Adrenal gland (tissue), 12 donors: Measurements from ENCODE around the gene BRD2. TPM values are rescaled to one million over a fixed set of nuclear protein-coding genes. Genes with fewer than 3 reads are reported as not detected.

Experiments used
- DNase-seq, 7 donors: peaks; one replicate each; pipeline ENCODE4 v3.0.0-alpha.2; 2019 to 2020
- H3K27ac ChIP-seq, 5 donors: fragments of 200-600 bp; sonication (generic) in 4 of 5; 1 replicate in 3 of 5; 2 replicates in 2 of 5; pipeline versions ENCODE4 v1.5.1 to v1.8.0; 2016 to 2020; ENCODE audit warnings: mild to moderate bottlenecking in 1 of 5
- H3K27me3 ChIP-seq: fragments of 200-600 bp; 2 replicates; pipeline ENCODE4 v1.8.0; 2021
- H3K36me3 ChIP-seq, 2 donors: fragments of 200-600 bp; replicated peaks in 1 of 2; 1 replicate in 1 of 2; 2 replicates in 1 of 2; pipeline versions ENCODE4 v1.5.1 to v1.8.0; 2018 to 2022
- H3K4me1 ChIP-seq, 2 donors: fragments of 200-600 bp; replicated peaks in 1 of 2; 1 replicate in 1 of 2; 2 replicates in 1 of 2; pipeline versions ENCODE4 v1.5.1 to v1.8.0; 2018 to 2021
- H3K4me3 ChIP-seq, 4 donors: fragments of 200-600 bp; sonication (generic) in 3 of 4; one replicate each; pipeline ENCODE4 v1.5.1; 2016 to 2018
- H3K9me3 ChIP-seq, 3 donors: fragments of 200-600 bp; sonication (generic) in 1 of 3; replicated peaks in 1 of 3; 1 replicate in 2 of 3; 2 replicates in 1 of 3; pipeline versions ENCODE4 v1.5.1 to v1.8.0; 2016 to 2021
- POLR2A ChIP-seq, 2 donors: fragments of 450-650 bp; IDR thresholded peaks; one replicate each; pipeline ENCODE4 v1.6.1; 2017; ENCODE audit warnings: antibody characterized with exemption in 2 of 2, mild to moderate bottlenecking in 2 of 2, moderate library complexity in 1 of 2
- WGBS, 4 donors: extraction: QIAGEN DNeasy Blood & Tissue Kit in 2 of 4; methylation state at CpG; one replicate each; pipeline versions ENCODE4 v1.1.5 to v1.1.7; 2013 to 2017; 5-methylcytosine and 5-hydroxymethylcytosine counted together
- intact Hi-C, 2 donors: fragments of 100-400 bp; cut with DNase I; formaldehyde crosslinking; loops; one replicate each; pipeline versions ENCODE4 v1.14.1 to v1.15.0; 2022 to 2023
- polyA plus RNA-seq, 3 donors: library from polyadenylated mRNA; stranded (reverse); fragments of 200-250 nt in 2 of 3; fragments of 350-450 nt in 1 of 3; fragmentation: Illumina TruSeq in 1 of 3; extraction: RNeasy Lipid Tissue Mini Kit (QIAGEN cat#74804) in 1 of 3; gene quantifications; one replicate each; pipeline ENCODE4 v1.2.3, GENCODE V29; 2013 to 2014
- total RNA-seq, 9 donors: library from RNA; depleted of rRNA in 4 of 9; stranded (reverse); fragments of >200 nt in 4 of 9; fragments of 120-200 nt in 1 of 9; fragmentation: NEBNext Ultra II Directional in 1 of 9; extraction: Animal tissue kit (Norgen Biotek cat#: 25700) in 1 of 9; gene quantifications; one replicate each; pipeline versions ENCODE4 v1.1.0 to v1.2.4, GENCODE V29; 2013 to 2023
- TF ChIP-seq, protein P1 (sequence below), 6 experiments: fragments of 450-650 bp in 4 of 6; fragments of 200-600 bp in 2 of 6; sonication (generic) in 1 of 6; IDR thresholded peaks; 1 replicate in 5 of 6; 2 replicates in 1 of 6; pipeline versions ENCODE4 v1.5.1 to v1.8.0; 2016 to 2021; ENCODE audit warnings: antibody characterized with exemption in 6 of 6, mild to moderate bottlenecking in 2 of 6, moderate library complexity in 1 of 6
- donor health status: healthy with polysubstance abuse.
- donor health status: Bipolar disorder and iron deficiency.
- donor health status: DM: yes; HTN: yes; CAD: no.
- donor health status: DM: no; HTN: no; CAD: no.
- donor health status: DM: no; HTN: no; CAD: no.
- donor health status: DM: yes; HTN: yes; CAD: no.

The BRD2 gene
- total and polyA plus RNA-seq, 12 donors: 127 to 288 (median 152) TPM

DNA sequence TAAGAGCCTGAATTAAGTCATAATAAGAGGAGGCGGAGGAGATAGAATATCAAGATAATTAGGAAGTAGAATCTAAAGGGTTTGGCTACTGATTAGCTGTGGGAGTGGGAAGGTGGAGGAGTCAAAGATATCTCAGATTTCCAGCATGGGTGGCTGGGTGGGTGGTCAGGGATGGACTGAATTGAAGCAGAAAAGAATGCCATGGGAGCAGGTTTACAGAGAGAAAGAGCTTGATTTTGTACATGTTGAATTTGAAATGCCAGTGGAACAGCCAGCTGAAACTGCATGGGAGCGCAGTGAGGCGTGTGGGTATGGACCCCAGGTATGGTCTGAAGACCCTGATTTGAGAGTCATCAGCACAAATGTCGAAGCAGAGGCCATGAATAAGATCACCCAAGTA is 14.1 kb upstream of the BRD2 start:
- peak in 1 of 7 donors; percentile 10 for DNase-seq
- Histone ChIP-seq H3K36me3 (no peaks in the 10 kb centered on the region), H3K27me3 (no peaks in the 10 kb centered on the region), H3K27ac (no peak overlapping the region), H3K4me3 (no peak overlapping the region), H3K9me3 (no peaks in the 10 kb centered on the region), H3K4me1 (peaks cover 0 to 19% of the 10 kb centered on the region in 2 donors)
- WGBS, 4 donors: 80 to 93% (median 89%) methylated on average over 4 of the region's 4 CpGs
- TF ChIP-seq POLR2A (IDR thresholded peaks at IDR 0.05): no peak
- TF ChIP-seq, protein P1, sequence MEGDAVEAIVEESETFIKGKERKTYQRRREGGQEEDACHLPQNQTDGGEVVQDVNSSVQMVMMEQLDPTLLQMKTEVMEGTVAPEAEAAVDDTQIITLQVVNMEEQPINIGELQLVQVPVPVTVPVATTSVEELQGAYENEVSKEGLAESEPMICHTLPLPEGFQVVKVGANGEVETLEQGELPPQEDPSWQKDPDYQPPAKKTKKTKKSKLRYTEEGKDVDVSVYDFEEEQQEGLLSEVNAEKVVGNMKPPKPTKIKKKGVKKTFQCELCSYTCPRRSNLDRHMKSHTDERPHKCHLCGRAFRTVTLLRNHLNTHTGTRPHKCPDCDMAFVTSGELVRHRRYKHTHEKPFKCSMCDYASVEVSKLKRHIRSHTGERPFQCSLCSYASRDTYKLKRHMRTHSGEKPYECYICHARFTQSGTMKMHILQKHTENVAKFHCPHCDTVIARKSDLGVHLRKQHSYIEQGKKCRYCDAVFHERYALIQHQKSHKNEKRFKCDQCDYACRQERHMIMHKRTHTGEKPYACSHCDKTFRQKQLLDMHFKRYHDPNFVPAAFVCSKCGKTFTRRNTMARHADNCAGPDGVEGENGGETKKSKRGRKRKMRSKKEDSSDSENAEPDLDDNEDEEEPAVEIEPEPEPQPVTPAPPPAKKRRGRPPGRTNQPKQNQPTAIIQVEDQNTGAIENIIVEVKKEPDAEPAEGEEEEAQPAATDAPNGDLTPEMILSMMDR (IDR thresholded peaks at IDR 0.05): no peak
- intact Hi-C loops: no loop called here

DNA sequence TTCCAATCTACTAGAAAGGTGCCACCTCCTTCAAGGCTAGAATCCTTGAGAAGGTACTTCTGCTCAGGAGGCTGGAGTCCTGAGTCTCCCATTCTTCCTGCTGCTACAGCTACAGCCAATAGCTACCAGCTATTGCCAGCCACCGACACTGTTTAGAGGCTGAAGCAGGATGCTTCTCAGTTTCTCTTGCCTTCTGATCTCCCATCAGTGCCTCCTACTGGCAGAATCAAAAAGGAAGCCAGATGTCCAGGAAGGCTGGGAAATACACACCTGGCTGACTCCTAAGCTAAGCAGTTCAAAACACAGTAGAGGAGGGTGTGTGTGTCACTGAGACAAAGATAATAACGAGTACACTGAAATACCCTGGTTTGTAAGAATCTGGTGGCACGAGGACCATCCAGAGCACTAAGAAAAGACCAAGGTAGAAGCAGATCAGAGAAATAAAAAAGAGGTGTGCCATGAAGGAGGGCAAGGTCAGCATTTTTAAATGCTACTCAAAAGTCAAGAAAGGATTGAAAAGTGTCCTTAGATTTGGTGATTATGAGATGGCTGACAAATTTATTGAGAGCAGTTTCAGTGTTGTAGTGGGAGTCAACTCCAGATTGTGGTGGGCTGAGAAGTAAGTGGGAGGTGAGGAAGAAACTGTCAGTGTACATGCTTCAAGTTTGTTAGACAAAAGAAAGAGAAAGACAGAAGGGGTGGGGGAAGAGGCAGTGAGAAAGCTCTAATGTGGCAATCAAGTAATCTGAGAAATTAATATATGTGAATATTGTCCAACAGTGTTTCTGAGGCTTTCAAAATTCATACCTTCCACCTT is 13.2 kb upstream of the BRD2 start:
- TF ChIP-seq, protein P1 (IDR thresholded peaks at IDR 0.05): peak in 3 of 6 experiments; percentile 18 to 29 (median 19)
- TF ChIP-seq POLR2A (IDR thresholded peaks at IDR 0.05): no peak
- Histone ChIP-seq H3K4me1 (peaks cover 0 to 19% of the 10 kb centered on the region in 2 donors), H3K27ac (no peak overlapping the region), H3K36me3 (no peaks in the 10 kb centered on the region), H3K9me3 (no peaks in the 10 kb centered on the region), H3K4me3 (no peak overlapping the region), H3K27me3 (no peaks in the 10 kb centered on the region)
- peak in 1 of 7 donors; percentile 11 for DNase-seq
- intact Hi-C loops: no loop called here
- 30 to 51% (median 43%) methylated on average over 3 of the region's 3 CpGs for WGBS, 4 donors

DNA sequence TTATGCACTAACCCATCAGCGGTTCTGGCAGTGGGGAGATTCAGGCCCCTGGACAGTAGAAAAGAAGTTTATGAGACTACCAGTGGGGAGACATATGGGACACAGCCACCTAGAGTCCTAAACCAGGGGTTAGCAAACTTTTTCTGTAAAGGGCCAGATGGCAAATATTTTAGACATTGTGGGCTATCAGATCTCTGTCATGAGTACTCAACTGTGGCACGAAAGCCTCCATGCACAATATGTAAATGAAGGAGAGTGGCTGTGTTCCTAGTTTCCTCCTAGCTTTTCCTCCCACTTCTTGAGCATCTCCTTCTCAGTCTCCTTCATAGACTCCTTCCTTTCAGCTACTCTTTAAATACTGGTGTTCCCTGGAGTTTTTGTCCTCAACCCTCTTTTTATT is 12.2 kb upstream of the BRD2 start:
- H3K36me3 ChIP-seq: no peaks in the 10 kb centered on the region
- 83 to 93% (median 92%) methylated on average over 2 of the region's 2 CpGs for WGBS, 4 donors
- no peaks in the 10 kb centered on the region for H3K9me3 ChIP-seq
- peaks cover 0 to 15% of the 10 kb centered on the region in 2 donors for H3K4me1 ChIP-seq
- DNase-seq: no peak
- H3K27me3 ChIP-seq: no peaks in the 10 kb centered on the region
- no peak overlapping the region for H3K27ac ChIP-seq
- no peak overlapping the region for H3K4me3 ChIP-seq
- intact Hi-C loops: no loop called here
- TF ChIP-seq POLR2A (IDR thresholded peaks at IDR 0.05): no peak
- TF ChIP-seq, protein P1 (IDR thresholded peaks at IDR 0.05): no peak

DNA sequence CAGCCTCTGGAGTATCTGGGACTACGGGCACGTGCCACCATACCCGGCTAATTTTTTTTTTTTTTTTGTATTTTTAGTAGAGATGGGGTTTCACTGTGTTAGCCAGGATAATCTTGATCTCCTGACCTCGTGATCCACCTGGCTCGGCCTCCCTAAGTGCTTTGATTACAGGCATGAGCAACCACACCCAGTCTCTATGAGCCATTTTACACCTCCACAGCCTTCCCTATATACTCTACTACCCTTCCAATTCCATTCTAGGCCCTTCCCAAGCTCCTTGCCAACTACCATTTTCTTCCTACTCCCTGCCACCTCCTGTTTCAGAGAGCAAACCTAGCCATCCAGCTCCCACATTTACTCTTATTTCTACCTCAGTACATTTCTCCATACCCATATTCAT is 7.8 kb upstream of the BRD2 start:
- no peaks in the 10 kb centered on the region for H3K36me3 ChIP-seq
- no peaks in the 10 kb centered on the region for H3K27me3 ChIP-seq
- peaks cover 0 to 19% of the 10 kb centered on the region in 2 donors for H3K4me1 ChIP-seq
- intact Hi-C loops: no loop called here
- 93 to 100% (median 97%) methylated on average over 5 of the region's 5 CpGs for WGBS, 4 donors
- H3K9me3 ChIP-seq: no peaks in the 10 kb centered on the region
- TF ChIP-seq POLR2A (IDR thresholded peaks at IDR 0.05): no peak
- TF ChIP-seq, protein P1 (IDR thresholded peaks at IDR 0.05): no peak
- DNase-seq: no peak
- no peak overlapping the region for H3K4me3 ChIP-seq
- no peak overlapping the region for H3K27ac ChIP-seq
